Measurements from ENCODE around the gene ACTRT2. TPM values are rescaled to one million over a fixed set of nuclear protein-coding genes. Genes with fewer than 3 reads are reported as not detected.

ACTRT2 gene
- total RNA-seq, 1 donor from 2014 or later: not detected

DNA sequence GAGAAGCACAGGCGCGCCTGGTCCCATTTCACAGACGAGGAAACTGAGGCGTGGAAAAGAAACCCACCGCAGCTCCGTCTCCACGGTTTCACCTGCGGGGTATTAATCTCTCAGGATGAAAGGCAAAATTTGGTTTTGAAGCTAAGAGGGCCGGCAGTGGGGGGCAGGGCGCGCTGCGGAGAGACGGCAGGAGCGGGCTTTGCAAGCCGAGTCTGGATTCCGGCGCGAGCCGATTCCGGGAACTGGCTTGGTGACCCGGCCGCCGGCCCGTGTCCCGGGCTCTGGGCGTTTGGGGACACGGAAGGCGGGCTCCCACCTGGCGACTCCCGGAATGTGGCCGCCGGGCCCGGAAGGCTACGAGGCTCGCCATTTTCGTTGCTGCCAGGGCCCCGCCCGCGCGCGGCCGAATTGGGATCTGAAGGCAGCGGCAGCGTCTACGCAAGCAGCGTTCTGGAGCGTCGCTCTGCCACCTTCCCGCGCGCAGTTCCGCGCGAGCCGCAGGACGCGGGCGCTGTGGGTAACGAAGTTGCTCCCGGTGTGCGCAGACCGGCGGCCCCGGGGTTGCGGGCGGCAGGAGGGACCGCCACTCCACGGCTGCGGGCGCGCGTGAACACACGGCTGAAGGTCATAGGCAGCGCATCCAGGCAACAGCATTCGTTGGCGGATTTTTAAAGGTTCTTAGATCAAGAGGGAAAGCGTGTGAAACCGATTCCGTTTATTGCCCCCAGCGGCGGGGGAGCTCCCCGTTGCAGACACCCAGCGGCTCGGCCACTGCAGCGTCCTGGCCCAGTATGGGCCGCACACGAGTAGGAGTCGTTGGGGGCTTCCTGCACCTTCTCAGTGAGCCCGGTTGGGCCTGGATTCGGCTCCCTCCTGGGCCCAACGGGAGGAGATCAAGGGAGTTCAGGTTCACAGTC lies 42.4 kb downstream of the ACTRT2 start:
- Mint-ChIP-seq H3K27ac (no peak overlapping the region), H3K4me1 (ENCODE audit: unreplicated experiment) (peaks cover 4% of the 10 kb centered on the region), H3K36me3 (peaks cover 4% of the 10 kb centered on the region), H3K4me3 (no peak overlapping the region), H3K9me3 (peaks cover 4% of the 10 kb centered on the region), H3K27me3 (peaks cover 67% of the 10 kb centered on the region)
- DNase-seq (ENCODE audit: extremely low spot score, unreplicated experiment): peak; percentile 69
- TF ChIP-seq, protein P1, sequence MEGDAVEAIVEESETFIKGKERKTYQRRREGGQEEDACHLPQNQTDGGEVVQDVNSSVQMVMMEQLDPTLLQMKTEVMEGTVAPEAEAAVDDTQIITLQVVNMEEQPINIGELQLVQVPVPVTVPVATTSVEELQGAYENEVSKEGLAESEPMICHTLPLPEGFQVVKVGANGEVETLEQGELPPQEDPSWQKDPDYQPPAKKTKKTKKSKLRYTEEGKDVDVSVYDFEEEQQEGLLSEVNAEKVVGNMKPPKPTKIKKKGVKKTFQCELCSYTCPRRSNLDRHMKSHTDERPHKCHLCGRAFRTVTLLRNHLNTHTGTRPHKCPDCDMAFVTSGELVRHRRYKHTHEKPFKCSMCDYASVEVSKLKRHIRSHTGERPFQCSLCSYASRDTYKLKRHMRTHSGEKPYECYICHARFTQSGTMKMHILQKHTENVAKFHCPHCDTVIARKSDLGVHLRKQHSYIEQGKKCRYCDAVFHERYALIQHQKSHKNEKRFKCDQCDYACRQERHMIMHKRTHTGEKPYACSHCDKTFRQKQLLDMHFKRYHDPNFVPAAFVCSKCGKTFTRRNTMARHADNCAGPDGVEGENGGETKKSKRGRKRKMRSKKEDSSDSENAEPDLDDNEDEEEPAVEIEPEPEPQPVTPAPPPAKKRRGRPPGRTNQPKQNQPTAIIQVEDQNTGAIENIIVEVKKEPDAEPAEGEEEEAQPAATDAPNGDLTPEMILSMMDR (conservative IDR thresholded peaks at IDR 0.05): no peak

DNA sequence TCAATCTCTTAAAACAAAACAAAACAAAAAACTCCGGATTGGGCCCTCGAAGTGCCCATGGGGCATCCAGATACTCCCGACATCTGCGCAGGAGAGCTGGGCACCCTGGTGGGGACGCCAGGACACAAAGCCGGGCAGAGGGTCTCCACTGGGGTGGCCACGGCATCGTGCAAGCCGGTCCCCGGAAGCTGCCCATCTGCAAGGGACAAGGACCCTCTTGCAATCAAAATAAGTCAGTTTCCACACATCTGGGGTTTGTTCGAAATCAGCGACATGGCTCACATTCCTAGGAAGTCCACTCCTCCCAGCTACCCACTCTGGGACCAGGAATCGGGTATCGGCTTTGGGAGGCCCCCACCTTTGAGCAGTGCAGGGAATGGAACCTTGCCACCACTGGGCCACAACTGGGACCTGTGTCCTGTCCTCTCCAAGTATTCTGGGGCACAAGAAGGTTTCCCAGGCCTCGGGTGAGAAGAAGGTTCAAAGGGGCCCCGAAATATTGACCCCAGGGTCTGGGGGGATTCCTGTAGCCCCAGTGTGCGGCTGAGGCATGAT lies 43.1 kb downstream of the ACTRT2 start:
- no peak overlapping the region for H3K4me3 Mint-ChIP-seq

DNA sequence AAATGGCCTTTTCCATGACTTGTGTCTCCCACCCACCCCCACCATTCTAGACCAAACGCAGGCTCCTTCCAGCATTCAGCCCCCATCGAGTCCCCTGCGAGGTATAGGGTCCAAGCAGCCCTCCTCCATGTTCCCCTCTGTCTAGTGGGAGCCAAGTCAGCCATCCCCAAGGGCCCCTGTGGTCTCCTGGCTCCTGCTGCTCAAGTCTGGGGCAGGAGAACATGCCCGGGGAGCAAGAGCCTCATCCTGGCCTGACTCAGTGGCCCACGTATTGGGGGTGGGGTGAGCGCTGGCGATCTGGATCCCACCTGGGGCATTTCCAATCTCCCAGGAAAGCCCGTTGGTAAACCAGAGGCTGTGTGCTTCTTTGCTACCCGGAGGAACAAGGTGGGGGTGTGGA lies 43.6 kb downstream of the ACTRT2 start:
- Mint-ChIP-seq H3K4me3 (peak overlapping the region; percentile 59), H3K36me3 (no peaks in the 10 kb centered on the region)

More for the DNA sequence above, 43.1 kb downstream of the ACTRT2 start:
- peak; percentile 44 for DNase-seq (ENCODE audit: extremely low spot score, unreplicated experiment)
- Mint-ChIP-seq H3K4me1 (ENCODE audit: unreplicated experiment) (peaks cover 4% of the 10 kb centered on the region), H3K36me3 (no peaks in the 10 kb centered on the region), H3K9me3 (no peaks in the 10 kb centered on the region), H3K27ac (no peak overlapping the region), H3K27me3 (peaks cover 64% of the 10 kb centered on the region)
- TF ChIP-seq, protein P1 (conservative IDR thresholded peaks at IDR 0.05): no peak

DNA sequence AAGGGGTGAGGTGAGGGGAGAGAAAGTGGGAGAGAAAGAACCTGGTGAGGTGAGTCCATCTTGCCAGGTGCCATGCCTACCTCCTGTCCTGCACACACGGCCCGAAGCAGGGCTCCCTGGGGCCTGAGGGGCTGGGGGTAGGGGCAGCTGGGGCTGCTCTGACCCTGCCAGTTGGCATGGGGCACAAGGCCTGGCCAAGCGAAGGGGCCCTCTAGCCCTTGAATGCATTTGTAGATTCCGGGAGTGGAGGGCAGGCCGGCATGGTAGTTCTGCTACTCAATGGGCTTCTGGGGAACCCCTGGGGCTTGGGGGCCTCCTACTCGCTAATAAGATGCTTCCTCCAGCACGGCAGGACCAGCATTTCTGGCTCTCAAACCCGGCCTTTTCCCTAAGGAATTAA lies 44.1 kb downstream of the ACTRT2 start:
- DNase-seq (ENCODE audit: extremely low spot score, unreplicated experiment): peak; percentile 58
- no peaks in the 10 kb centered on the region for H3K9me3 Mint-ChIP-seq
- peak overlapping the region; percentile 59 for H3K4me3 Mint-ChIP-seq
- peaks cover 4% of the 10 kb centered on the region for H3K4me1 Mint-ChIP-seq (ENCODE audit: unreplicated experiment)
- no peak overlapping the region for H3K27ac Mint-ChIP-seq
- TF ChIP-seq, protein P1 (conservative IDR thresholded peaks at IDR 0.05): no peak
- H3K36me3 Mint-ChIP-seq: no peaks in the 10 kb centered on the region
- H3K27me3 Mint-ChIP-seq: peaks cover 60% of the 10 kb centered on the region

More for the DNA sequence above, 43.6 kb downstream of the ACTRT2 start:
- TF ChIP-seq, protein P1 (conservative IDR thresholded peaks at IDR 0.05): no peak
- Mint-ChIP-seq H3K4me1 (ENCODE audit: unreplicated experiment) (peaks cover 4% of the 10 kb centered on the region), H3K27me3 (peaks cover 62% of the 10 kb centered on the region), H3K9me3 (no peaks in the 10 kb centered on the region), H3K27ac (no peak overlapping the region)
- peak; percentile 50 for DNase-seq (ENCODE audit: extremely low spot score, unreplicated experiment)

DNA sequence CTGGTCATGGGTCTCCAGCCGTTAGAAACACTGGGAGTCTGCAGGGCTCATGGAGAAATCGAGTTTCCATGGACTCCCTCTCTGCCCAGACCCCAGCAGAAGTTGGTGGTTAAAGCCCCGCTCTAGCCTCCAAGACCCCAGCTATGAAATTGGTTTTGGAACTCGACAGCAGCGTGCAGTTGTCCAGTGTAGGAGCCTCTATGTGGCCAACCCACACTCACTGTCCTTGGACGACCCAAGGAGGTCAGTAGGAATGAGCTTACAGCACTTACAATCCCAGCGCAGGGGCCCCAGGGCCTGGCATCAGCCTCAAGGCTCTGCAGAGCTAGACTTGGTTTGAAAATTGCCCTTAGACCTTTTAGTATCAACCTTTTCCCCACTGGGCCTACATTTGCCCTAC lies 44.5 kb downstream of the ACTRT2 start:
- Mint-ChIP-seq H3K36me3 (no peaks in the 10 kb centered on the region), H3K4me1 (ENCODE audit: unreplicated experiment) (peaks cover 4% of the 10 kb centered on the region), H3K27me3 (peaks cover 56% of the 10 kb centered on the region), H3K4me3 (peak overlapping the region; percentile 80), H3K9me3 (no peaks in the 10 kb centered on the region), H3K27ac (no peak overlapping the region)
- peak; percentile 54 for DNase-seq (ENCODE audit: extremely low spot score, unreplicated experiment)
- TF ChIP-seq, protein P1 (conservative IDR thresholded peaks at IDR 0.05): no peak

Measured in type B pancreatic cell (in vitro differentiated cells).